ENCODE data around the gene CADM3.

CADM3 gene

GRCh38 chr1:159171254-159171687 is at the start of gene CADM3:
Gene CADM3, plus strand, starts transcription at chr1:159171615. Its CDS starts 151 bp downstream, at chr1:159171766.
- DNase-seq, result no peak

DNA sequence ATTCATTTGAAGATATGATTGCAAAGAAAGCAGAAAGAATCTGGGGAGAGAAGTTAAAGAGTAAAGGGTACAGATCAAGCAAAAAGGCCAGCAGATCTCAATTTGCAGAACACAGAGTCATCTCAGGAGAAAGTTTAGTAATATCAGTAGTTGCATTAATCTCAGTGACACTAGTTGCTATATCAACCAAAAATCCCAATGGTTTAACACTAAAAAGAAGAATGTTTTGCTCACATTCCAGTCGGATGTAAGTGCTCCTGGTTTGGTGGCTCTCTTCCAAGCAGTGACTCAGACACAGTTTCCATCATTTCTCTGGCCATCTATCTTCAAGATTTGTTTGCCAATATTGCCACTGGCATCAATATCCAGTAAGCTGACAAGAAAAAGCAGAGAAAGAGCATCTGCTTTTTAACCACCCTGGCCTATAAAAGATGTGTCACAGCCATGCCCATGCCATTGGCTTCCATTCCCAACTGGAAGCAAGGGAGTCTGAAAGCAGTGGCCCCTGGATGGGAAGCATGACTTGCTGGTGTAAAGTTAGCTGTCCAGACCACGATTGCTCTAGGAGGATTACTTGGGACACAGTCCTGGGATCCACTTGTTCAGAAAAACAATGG is 49.3 kb upstream of the CADM3 start:
- DNase-seq, result no peak

DNA sequence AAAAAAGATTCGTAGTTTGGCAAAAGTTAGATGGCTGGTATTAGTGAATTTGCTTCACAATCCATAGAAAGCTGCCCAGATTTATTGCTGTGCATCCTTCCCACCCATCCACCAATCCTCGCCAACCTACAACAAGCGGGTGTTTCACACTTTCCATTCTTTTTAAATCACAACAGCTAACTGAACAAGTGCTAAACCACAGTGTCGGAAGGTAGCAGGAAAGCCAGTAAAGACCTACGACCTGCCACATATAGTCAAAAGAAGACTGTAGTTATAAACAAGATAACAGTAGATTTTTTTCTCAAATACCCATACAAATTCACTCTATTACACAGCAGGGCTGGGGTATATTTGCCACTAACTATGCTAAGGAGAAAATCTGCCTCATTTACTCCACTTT is 47.8 kb upstream of the CADM3 start:
- no peak for DNase-seq

DNA sequence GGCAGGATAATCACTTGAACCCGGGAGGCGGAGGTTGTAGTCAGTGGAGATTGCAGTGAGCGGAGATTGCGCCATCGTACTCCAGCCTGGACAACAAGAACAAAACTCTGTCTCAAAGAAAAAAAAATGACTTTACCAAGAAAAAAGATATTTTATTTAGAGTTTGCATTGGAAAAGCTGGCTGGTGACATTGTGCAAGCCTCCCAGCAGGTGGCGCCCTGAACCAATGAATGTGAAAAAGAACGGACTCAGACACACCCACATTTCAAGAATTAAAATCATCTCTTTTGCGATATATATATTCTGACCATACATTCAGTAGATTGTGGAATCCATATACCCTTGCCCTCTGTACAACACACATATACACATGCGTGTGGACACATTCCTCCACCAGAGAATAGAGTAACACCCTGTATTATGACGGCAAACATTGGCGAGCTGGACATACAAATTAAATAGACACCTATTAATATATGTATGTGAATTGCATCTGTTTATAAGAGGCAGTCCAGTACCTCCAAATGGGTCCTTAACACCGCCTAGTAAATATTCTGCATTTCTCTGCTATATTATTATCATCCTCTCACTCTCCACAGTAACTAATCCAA is 39.0 kb upstream of the CADM3 start:
- peak; percentile 89 for DNase-seq

DNA sequence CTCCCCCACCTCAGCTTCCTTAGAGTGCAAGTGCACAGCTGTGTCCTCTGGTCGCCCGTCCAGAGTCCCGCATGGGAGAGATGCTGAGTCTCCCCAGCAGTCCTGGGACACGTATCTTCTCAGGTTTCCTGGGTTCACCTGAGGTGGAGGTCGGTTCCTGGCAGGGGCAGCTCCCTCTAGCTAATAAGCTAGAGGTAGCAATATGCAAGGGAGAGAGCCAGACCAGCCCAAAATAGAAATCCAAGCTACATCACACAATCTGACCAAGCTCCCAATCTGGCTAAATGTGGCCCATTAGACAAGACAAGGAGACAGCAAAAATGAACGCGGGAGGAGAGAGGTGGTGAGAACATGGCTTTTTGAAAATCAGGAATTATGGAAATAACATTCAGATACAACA is 30.9 kb upstream of the CADM3 start:
- no peak for DNase-seq

DNA sequence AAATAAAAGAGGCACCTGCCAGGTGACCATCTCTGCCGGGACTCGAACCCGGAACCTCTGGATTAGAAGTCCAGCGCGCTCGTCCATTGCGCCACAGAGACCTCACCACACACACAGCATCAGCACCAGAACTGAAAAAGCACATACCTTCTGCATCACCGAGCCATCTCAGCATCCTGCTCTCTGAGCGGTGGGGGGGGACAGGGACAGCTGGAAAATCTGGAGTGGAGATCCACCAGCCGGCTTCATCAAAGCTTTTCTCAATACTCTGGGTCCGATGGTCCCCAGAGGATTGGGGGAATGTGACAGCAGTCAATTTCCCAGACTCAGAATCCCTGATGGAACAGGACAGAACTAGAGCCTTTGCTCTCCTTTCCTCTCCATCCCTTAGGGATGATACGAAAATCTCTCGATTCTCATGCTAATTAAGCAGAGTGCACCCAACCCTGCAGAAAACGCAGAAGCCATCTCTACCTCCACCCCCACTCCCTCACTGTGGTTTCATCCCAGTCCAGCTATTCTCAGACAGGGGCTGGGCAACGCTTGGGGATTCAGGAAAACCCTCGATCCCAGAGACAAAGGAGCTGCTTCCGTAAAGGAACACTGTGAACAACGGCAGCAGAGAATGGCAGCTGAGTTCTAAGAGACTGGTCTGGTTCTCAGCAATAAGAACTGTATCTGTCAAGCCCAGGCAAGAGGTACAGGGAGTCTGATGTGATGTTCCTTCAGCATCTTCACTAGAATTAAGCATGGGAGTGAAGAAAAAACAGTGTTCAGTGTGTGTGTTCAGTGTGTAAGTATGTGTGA is 29.6 kb upstream of the CADM3 start:
- DNase-seq, result no peak

GRCh38 chr1:159142391-159142663 is 29.1 kb upstream of the CADM3 start:
- DNase-seq, result no peak

DNA sequence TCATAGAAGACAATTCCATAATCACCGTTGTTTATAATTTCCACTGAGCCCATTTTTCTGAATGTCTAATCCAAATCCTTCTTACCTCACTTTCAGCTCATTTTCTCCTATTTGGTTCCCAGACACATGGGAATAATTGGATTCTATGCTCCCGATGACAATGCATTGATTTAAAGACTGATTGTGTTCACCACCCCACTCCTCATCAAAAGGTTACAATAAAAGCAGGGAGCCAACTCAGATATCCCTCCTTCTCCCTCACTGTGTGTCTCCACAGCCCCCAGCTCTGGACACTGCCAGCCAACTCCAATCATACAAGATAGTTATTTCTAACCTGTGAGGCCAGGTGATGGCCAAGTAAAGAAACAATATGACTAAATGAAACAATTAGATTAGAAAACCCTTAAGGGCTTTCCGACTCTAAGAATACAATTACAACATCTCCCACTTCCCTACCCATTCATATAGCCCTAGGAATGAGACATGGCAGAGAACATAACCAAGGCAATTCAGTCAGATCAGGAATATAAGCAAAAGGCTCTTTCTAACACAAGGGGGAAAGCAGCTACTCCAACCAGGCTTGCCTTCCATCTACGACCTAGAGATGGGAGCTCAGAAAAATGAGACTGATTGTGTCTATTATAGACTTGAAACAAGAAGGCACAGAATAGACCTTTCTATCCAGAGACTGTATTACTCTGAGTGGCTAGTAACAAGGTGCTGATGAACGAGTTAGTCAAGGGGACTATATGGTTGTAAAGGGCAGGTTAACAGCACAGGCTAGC is 28.5 kb upstream of the CADM3 start:
- no peak for DNase-seq

- DNase-seq, result no peak
These were observed 26.8 kb upstream of the CADM3 start for GRCh38 chr1:159144571-159144970.

DNA sequence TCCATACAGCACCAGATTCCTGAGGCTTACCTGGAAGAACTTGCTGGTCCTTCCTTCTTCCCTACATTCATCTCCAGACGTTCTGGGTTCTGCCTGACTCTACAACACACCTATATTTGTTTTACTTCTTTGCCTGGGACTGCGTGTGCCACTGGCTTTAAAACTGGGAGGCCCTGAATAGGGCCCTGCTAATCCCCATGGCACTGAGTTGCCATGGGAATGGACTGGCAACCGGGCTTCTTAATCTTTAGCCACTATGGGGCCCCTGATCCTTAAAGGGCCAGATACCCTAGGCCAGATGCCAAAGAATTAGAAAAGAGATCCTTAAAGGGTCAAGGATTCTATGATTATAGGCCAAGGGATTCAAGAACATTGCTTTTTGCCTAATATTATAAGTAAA is 24.4 kb upstream of the CADM3 start:
- DNase-seq, result no peak

- DNase-seq, result no peak
These were observed 19.4 kb upstream of the CADM3 start for GRCh38 chr1:159152031-159152430.

- DNase-seq, result peak; percentile 83
These were observed 10.3 kb upstream of the CADM3 start for GRCh38 chr1:159161001-159161718.

DNA sequence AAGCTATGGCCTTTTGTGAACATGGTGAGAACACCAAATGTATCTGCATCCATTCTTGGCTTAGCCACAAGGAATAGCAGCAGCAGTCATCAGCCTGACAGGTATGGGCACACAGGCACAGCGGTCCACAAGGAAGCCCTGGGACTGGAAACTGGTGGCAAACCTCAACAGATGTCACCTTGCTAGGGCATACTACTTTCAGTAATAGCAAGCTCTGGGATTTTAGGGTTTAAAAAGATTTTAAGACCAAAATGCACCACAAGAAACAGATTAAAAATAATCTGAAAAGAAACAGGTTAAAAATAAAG is 9.7 kb upstream of the CADM3 start:
- DNase-seq, result no peak

- DNase-seq, result no peak
These were observed 8.7 kb upstream of the CADM3 start for GRCh38 chr1:159162516-159163265.

GRCh38 chr1:159163614-159164228 is 7.7 kb upstream of the CADM3 start:
- no peak for DNase-seq

DNA sequence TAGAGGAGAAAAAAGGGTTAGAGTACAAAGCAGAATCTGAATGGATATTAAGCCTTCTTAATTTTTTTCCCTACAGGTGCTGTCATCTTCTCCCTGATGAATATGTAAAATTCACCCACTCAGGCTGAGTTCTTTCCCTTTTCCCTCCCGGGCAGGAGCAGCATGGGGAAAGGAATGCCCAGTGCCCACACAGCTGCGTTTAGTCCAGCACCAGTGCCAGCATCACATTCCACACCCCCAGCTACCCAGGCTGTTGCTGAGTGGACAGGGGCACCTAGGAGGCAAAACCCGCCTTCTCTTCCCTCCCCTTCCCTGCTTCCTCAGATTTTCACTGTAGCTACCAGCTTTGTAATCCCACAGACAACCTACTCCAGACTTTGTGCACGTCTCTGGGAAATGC is 3.4 kb upstream of the CADM3 start:
- DNase-seq, result no peak

- no peak for DNase-seq
These were observed 776 bp upstream of the CADM3 start for GRCh38 chr1:159170639-159171038.

DNA sequence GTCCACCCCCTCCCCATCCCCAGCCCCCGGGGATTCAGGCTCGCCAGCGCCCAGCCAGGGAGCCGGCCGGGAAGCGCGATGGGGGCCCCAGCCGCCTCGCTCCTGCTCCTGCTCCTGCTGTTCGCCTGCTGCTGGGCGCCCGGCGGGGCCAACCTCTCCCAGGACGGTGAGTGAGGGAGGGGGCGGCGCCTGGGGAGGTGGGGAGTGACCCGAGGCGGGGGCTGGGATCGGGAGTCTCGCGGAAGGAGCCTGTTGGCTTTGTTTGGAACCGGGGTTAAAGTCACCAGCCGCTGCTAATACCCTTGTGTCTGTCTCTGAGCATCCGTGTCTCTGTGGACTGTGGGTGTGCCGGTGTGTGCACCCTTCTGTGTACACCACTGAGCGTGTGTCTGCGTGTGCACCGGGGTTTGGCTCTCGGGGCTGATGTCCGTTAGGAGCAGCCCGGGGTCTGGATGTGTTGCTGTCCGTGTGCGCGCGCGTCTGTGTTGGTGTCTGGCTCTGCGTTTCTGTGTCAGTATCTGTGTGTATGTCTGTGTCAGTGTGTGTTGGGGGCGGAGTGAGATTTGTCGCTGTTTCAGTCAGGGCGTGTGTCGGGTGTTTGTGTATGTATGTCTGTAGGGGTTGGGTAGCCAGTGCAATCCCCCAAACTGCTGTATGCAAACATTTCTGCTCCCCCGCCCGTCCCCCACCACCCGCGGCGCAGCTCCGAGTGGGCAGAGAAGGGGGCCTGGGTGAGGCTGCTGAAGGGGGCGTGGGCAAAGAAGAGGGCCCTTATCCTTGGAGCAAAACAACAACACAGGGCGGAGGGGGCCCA is 480 bp downstream of the CADM3 start:
- no peak for DNase-seq

DNA sequence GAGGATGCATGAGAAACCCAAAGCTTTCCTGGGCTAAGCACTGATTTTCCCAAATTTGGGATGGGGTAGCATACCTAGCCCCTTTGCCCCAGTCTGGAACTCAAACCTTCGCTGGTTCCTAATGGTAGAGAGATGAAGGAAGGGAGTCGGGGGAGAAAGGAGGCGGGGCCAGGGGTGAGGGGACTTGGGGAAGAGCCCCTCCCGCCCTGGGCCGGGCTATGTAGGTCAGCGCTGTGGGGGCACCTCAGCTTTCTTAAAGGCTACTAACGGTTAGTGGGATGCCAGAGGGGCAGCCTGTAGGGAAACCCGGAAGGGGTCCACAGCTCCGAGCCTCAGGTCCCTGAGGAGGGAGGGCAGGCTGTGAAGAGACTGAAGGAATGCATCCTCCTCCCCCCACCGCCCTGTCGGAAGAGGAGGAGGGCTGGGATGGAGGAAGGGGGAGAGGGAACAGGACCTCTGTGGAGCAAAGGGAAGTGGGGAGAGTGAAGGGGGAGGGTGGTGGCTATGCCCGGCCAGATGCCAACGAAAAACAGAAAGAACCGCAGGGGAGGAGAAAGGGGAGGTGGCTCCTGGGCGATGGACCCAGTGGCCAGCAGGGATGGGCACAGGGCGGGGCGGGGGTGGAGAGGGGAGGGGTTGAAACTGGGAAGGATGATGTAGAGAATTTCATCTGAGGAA is 1.3 kb downstream of the CADM3 start:
- DNase-seq, result no peak

- DNase-seq, result no peak
These were observed 1.9 kb downstream of the CADM3 start for GRCh38 chr1:159173320-159173719.
